Osteocyte (in vitro differentiated cells): ENCODE data around the gene BCL2L11. TPM values are rescaled to one million over a fixed set of nuclear protein-coding genes. Genes with fewer than 3 reads are reported as not detected.

Experiments
- DNase-seq: peaks from one replicate; pipeline ENCODE4 v3.0.0; 2021; ENCODE audit warnings: mixed read lengths; ENCODE audit not compliant: unreplicated experiment; ENCODE audit errors: extremely low spot score
- H3K27ac Mint-ChIP-seq: one replicate; pipeline ENCODE4 v1.8.0; 2021; ENCODE audit warnings: mild to moderate bottlenecking, mixed read lengths; ENCODE audit not compliant: unreplicated experiment
- H3K27me3 Mint-ChIP-seq: one replicate; pipeline ENCODE4 v1.8.0; 2021; ENCODE audit warnings: mixed read lengths; ENCODE audit not compliant: unreplicated experiment
- H3K36me3 Mint-ChIP-seq: one replicate; pipeline ENCODE4 v1.8.0; 2021; ENCODE audit warnings: mixed read lengths; ENCODE audit not compliant: unreplicated experiment
- H3K4me1 Mint-ChIP-seq: one replicate; pipeline ENCODE4 v1.8.0; 2021; ENCODE audit warnings: mixed read lengths; ENCODE audit not compliant: unreplicated experiment
- H3K4me3 Mint-ChIP-seq: one replicate; pipeline ENCODE4 v1.8.0; 2021; ENCODE audit warnings: mild to moderate bottlenecking, moderate library complexity, mixed read lengths; ENCODE audit not compliant: unreplicated experiment
- H3K9me3 Mint-ChIP-seq: one replicate; pipeline ENCODE4 v1.8.0; 2021; ENCODE audit warnings: mixed read lengths; ENCODE audit not compliant: unreplicated experiment
- CTCF ChIP-seq: fragments of 200-600 bp; sonication (generic); IDR thresholded peaks from 2 replicates; pipeline ENCODE4 v1.5.0; 2021; ENCODE audit warnings: antibody characterized with exemption, mild to moderate bottlenecking, moderate library complexity
- total RNA-seq: library from RNA; stranded (reverse); gene quantifications from 2 replicates; pipeline ENCODE4 v1.2.1, GENCODE V29; 2021

The BCL2L11 gene
- total RNA-seq, 1 donor from 2014 or later = 38.9 TPM

DNA sequence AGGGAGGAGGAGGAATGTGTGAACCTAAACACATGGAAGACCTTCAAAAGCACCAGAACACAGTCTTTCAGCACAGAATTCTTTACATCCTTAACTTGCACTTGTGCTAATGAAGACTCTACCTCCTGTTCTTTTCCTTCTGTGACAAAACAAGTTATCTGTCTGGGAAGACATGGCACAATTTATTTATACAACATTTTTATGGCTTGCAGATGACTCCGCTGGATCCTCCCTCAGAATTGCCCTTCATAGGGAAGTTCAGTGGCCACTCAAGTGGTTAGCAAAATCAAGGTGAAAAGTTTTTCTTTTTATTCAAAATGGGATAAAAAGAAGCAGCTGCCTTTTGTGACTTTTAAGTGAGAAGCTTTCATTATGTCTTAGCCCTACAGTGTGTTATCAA is 21.4 kb downstream of the BCL2L11 start:
- H3K27me3 Mint-ChIP-seq = no peaks in the 10 kb centered on the region
- H3K4me3 Mint-ChIP-seq = no peak overlapping the region
- no peak for TF ChIP-seq CTCF
- DNase-seq = no peak
- no peaks in the 10 kb centered on the region for H3K9me3 Mint-ChIP-seq
- H3K36me3 Mint-ChIP-seq = peaks cover 70% of the 10 kb centered on the region
- no peak overlapping the region for H3K27ac Mint-ChIP-seq
- peaks cover 14% of the 10 kb centered on the region for H3K4me1 Mint-ChIP-seq

GRCh38 chr2:111143107-111143842 is 22.6 kb downstream of the BCL2L11 start:
- no peaks in the 10 kb centered on the region for H3K27me3 Mint-ChIP-seq
- peaks cover 14% of the 10 kb centered on the region for H3K4me1 Mint-ChIP-seq
- H3K4me3 Mint-ChIP-seq = no peak overlapping the region
- TF ChIP-seq CTCF = no peak
- no peak overlapping the region for H3K27ac Mint-ChIP-seq
- no peaks in the 10 kb centered on the region for H3K9me3 Mint-ChIP-seq
- H3K36me3 Mint-ChIP-seq = peaks cover 67% of the 10 kb centered on the region
- DNase-seq = no peak

DNA sequence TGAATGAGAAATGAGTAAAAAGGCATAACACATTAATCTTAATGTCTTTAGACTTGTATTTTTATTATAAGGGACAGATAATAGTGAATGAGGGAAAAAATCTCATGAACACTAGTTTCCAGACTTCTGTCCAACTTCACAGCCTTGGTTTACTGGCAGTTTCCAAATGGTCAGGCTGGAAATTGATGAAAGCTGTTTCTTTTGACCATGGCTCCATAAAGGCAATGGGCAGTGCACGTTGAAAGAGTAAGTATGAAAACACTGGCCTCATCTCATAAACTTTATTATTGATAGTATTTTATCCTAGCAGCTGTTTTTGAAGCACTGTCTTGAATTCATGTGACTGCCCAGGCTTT is 23.1 kb downstream of the BCL2L11 start:
- DNase-seq = no peak
- Mint-ChIP-seq H3K4me1 (peaks cover 11% of the 10 kb centered on the region), H3K27me3 (no peaks in the 10 kb centered on the region), H3K9me3 (no peaks in the 10 kb centered on the region), H3K27ac (no peak overlapping the region), H3K4me3 (no peak overlapping the region), H3K36me3 (peaks cover 67% of the 10 kb centered on the region)
- TF ChIP-seq CTCF = no peak

GRCh38 chr2:111145103-111145760 is 24.5 kb downstream of the BCL2L11 start:
- Mint-ChIP-seq H3K9me3 (no peaks in the 10 kb centered on the region), H3K36me3 (peaks cover 64% of the 10 kb centered on the region), H3K27me3 (no peaks in the 10 kb centered on the region), H3K4me3 (no peak overlapping the region), H3K4me1 (peaks cover 7% of the 10 kb centered on the region), H3K27ac (no peak overlapping the region)
- no peak for DNase-seq
- no peak for TF ChIP-seq CTCF

GRCh38 chr2:111145951-111146350 is 25.2 kb downstream of the BCL2L11 start:
- no peaks in the 10 kb centered on the region for H3K9me3 Mint-ChIP-seq
- no peak for DNase-seq
- H3K4me3 Mint-ChIP-seq = no peak overlapping the region
- H3K4me1 Mint-ChIP-seq = peaks cover 11% of the 10 kb centered on the region
- H3K27me3 Mint-ChIP-seq = no peaks in the 10 kb centered on the region
- peaks cover 62% of the 10 kb centered on the region for H3K36me3 Mint-ChIP-seq
- no peak for TF ChIP-seq CTCF
- no peak overlapping the region for H3K27ac Mint-ChIP-seq
